Activated CD8-positive, alpha-beta memory T cell treated with anti-CD3 and anti-CD28 coated beads, Interleukin-2, amount 50 U/mL, for 24 hours (primary cell): ENCODE results near the gene SPOCK2.
"Not testable (repeated sequence)": the region's sequence is repeated elsewhere in the genome, so short reads cannot be mapped to it uniquely, and the experiment has no call there.

Experiments
- DNase-seq: peaks from one replicate; pipeline ENCODE4 v3.0.0-alpha.2; 2020; ENCODE audit errors: extremely low read depth

The SPOCK2 gene

GRCh38 chr10:72087969-72088888 lies at the start of gene SPOCK2:
TSS of gene SPOCK2 (minus strand) at chr10:72088551. CDS start at chr10:72088328, 223 bp downstream.
- DNase-seq, result peak; percentile 39

GRCh38 chr10:72137583-72137982 lies 49.2 kb upstream of the SPOCK2 start:
- DNase-seq, result no peak

- not testable (repeated sequence) for DNase-seq
Measured at GRCh38 chr10:72136225-72136624, 47.9 kb upstream of the SPOCK2 start.

- no peak for DNase-seq
Measured at GRCh38 chr10:72134785-72135767, 46.7 kb upstream of the SPOCK2 start.

GRCh38 chr10:72133517-72133916 lies 45.2 kb upstream of the SPOCK2 start:
- no peak for DNase-seq

GRCh38 chr10:72132854-72133253 lies 44.5 kb upstream of the SPOCK2 start:
- no peak for DNase-seq

- no peak for DNase-seq
Measured at GRCh38 chr10:72127571-72127970, 39.2 kb upstream of the SPOCK2 start.

- no peak for DNase-seq
Measured at GRCh38 chr10:72126872-72127232, 38.5 kb upstream of the SPOCK2 start.

- no peak for DNase-seq
Measured at GRCh38 chr10:72126184-72126871, 38.0 kb upstream of the SPOCK2 start.

- no peak for DNase-seq
Measured at GRCh38 chr10:72124989-72125388, 36.6 kb upstream of the SPOCK2 start.

GRCh38 chr10:72124381-72124780 lies 36.0 kb upstream of the SPOCK2 start:
- DNase-seq, result no peak

- no peak for DNase-seq
Measured at GRCh38 chr10:72123616-72124015, 35.3 kb upstream of the SPOCK2 start.

GRCh38 chr10:72122221-72122620 lies 33.9 kb upstream of the SPOCK2 start:
- no peak for DNase-seq

GRCh38 chr10:72121389-72121788 lies 33.0 kb upstream of the SPOCK2 start:
- no peak for DNase-seq

GRCh38 chr10:72116372-72116771 lies 28.0 kb upstream of the SPOCK2 start:
- DNase-seq, result no peak

- no peak for DNase-seq
Measured at GRCh38 chr10:72114706-72115450, 26.5 kb upstream of the SPOCK2 start.

- DNase-seq, result no peak
Measured at GRCh38 chr10:72110673-72111401, 22.5 kb upstream of the SPOCK2 start.

GRCh38 chr10:72109636-72110157 lies 21.3 kb upstream of the SPOCK2 start:
- DNase-seq, result no peak

GRCh38 chr10:72108830-72109635 lies 20.7 kb upstream of the SPOCK2 start:
- no peak for DNase-seq
